HL-60/S4 treated with phorbol 12-myristate 13-acetate at 8.2 ng/mL for 4 days and 3 days (cell line): ENCODE results near the gene RDH14.

Experiments used
- in situ Hi-C: fragments of 300-500 bp; cut with MboI; formaldehyde crosslinking; loops from 2 replicates; pipeline ENCODE4 v1.15.0; 2022; ENCODE audit warnings: low sequenced_read_pairs

Gene RDH14

GRCh38 chr2:18566145-18566769, 5.8 kb upstream of the RDH14 start:
- in situ Hi-C loops, result no loop called here

- in situ Hi-C loops, result no loop called here
These were observed 288 bp upstream of the RDH14 start for GRCh38 chr2:18560797-18561085.

- in situ Hi-C loops, result no loop called here
These were observed 872 bp downstream of the RDH14 start for GRCh38 chr2:18559531-18560030.

- in situ Hi-C loops, result no loop called here
These were observed 2.0 kb downstream of the RDH14 start for GRCh38 chr2:18558458-18558857.

GRCh38 chr2:18557121-18557520, 3.3 kb downstream of the RDH14 start:
- in situ Hi-C loops, result no loop called here

GRCh38 chr2:18552351-18553077, 7.9 kb downstream of the RDH14 start:
- in situ Hi-C loops, result no loop called here

GRCh38 chr2:18551623-18552022, 8.8 kb downstream of the RDH14 start:
- in situ Hi-C loops, result no loop called here

- in situ Hi-C loops, result no loop called here
These were observed 9.3 kb downstream of the RDH14 start for GRCh38 chr2:18551169-18551568.

GRCh38 chr2:18550433-18550832, 10.0 kb downstream of the RDH14 start:
- in situ Hi-C loops, result no loop called here

- in situ Hi-C loops, result no loop called here
These were observed 11.4 kb downstream of the RDH14 start for GRCh38 chr2:18549083-18549482.

GRCh38 chr2:18548621-18549020, 11.8 kb downstream of the RDH14 start:
- in situ Hi-C loops, result no loop called here

GRCh38 chr2:18546567-18546966, 13.9 kb downstream of the RDH14 start:
- in situ Hi-C loops, result no loop called here

GRCh38 chr2:18545384-18545783, 15.1 kb downstream of the RDH14 start:
- in situ Hi-C loops, result no loop called here

- in situ Hi-C loops, result no loop called here
These were observed 16.3 kb downstream of the RDH14 start for GRCh38 chr2:18544171-18544570.

- in situ Hi-C loops, result no loop called here
These were observed 19.6 kb downstream of the RDH14 start for GRCh38 chr2:18540872-18541271.

- in situ Hi-C loops, result no loop called here
These were observed 23.8 kb downstream of the RDH14 start for GRCh38 chr2:18536697-18537096.

GRCh38 chr2:18536100-18536499, 24.4 kb downstream of the RDH14 start:
- in situ Hi-C loops, result no loop called here

GRCh38 chr2:18531194-18531593, 29.3 kb downstream of the RDH14 start:
- in situ Hi-C loops, result no loop called here

- in situ Hi-C loops, result no loop called here
These were observed 32.6 kb downstream of the RDH14 start for GRCh38 chr2:18527822-18528221.

- in situ Hi-C loops, result no loop called here
These were observed 33.1 kb downstream of the RDH14 start for GRCh38 chr2:18527326-18527725.

GRCh38 chr2:18526429-18526828, 34.0 kb downstream of the RDH14 start:
- in situ Hi-C loops, result no loop called here

- in situ Hi-C loops, result no loop called here
These were observed 34.6 kb downstream of the RDH14 start for GRCh38 chr2:18525852-18526251.

- in situ Hi-C loops, result no loop called here
These were observed 35.2 kb downstream of the RDH14 start for GRCh38 chr2:18525236-18525635.
